HepG2 (cell line): ENCODE results near the gene AK9.
"Not testable (repeated sequence)": the region's sequence is repeated elsewhere in the genome, so short reads cannot be mapped to it uniquely, and the experiment has no call there.

Experiments used
- POLR2A ChIP-seq, 2 experiments: IDR thresholded peaks; 2 replicates each; pipeline ENCODE4 v1.6.1; 2011; ENCODE audit warnings: low read depth in 2 of 2, low read length in 2 of 2, mild to moderate bottlenecking in 1 of 2, moderate library complexity in 1 of 2; ENCODE audit not compliant: insufficient read depth in 1 of 2
- RNF2 ChIP-seq: fragments of 450-650 bp; conservative IDR thresholded peaks from 2 replicates; pipeline ENCODE4 v1.6.1; 2016; ENCODE audit warnings: low read depth
- WIZ ChIP-seq: sonication (generic); formaldehyde crosslinking; IDR thresholded peaks from 2 replicates; pipeline ENCODE4 v1.5.1; 2020; ENCODE audit warnings: mild to moderate bottlenecking, missing genetic modification reagents
- ZBTB21 ChIP-seq: sonication (generic); formaldehyde crosslinking; IDR thresholded peaks from 2 replicates; pipeline ENCODE4 v1.4.0; 2020; ENCODE audit warnings: missing genetic modification reagents
- ZNF431 ChIP-seq: sonication (generic); formaldehyde crosslinking; IDR thresholded peaks from 2 replicates; pipeline ENCODE4 v1.9.0; 2022; ENCODE audit warnings: missing genetic modification reagents, low read depth, mild to moderate bottlenecking, borderline replicate concordance

DNA sequence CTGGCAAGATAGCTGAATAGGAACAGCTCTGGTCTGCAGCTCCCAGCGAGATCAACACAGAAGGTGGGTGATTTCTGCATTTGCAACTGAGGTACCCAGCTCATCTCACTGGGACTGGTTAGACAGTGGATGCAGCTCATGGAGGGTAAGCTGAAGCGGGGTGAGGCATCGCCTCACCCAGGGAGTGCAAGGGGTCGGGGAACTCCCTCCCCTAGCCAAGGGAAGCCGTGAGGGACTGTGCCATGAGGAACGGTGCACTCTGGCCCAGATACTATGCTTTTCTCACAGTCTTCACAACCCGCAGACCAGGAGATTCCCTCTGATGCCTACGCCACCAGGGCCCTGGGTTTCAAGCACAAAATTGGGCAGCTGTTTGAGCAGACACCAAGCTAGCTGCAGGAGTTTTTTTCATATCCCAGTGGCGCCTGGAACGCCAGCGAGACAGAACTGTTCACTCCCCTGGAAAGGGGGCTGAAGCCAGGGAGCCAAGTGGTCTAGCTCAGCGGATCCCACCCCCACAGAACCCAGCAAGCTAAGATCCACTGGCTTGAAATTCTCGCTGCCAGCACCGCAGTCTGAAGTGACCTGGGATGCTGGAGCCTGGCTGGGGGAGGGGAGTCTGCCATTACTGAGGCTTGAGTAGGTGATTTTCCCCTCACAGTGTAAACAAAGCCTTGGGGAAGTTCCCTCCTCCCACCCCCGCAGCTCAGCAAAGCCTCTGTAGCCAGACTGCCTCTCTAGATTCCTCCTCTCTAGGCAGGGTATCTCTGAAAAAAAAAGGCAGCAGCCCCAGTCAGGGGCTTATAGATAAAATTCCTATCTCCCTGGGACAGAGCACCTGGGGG, 12.1 kb downstream of the AK9 start:
- not testable (repeated sequence) for TF ChIP-seq ZNF431; ZBTB21; POLR2A (IDR thresholded peaks at IDR 0.05; ENCODE audit: insufficient read depth in 1 of 2, low read depth in 2 of 2, low read length in 2 of 2); WIZ (CRISPR knock-in tag); RNF2
